Activated CD4-positive, alpha-beta memory T cell treated with anti-CD3 and anti-CD28 coated beads for 36 hours (primary cell): ENCODE measurements around the gene RNF130. TPM values are rescaled to one million over a fixed set of nuclear protein-coding genes. Genes with fewer than 3 reads are reported as not detected.

Source experiments
- CTCF ChIA-PET: fragments of 350-600 bp; sonication (Branson Sonifier 250); formaldehyde crosslinking; loops from one replicate; lab custom pipeline; 2021; ENCODE audit warnings: antibody characterized with exemption, inconsistent platforms; lab: Charles Lee
- POLR2A ChIA-PET: fragments of 350-600 bp; sonication (Branson Sonifier 250); formaldehyde crosslinking; loops from one replicate; lab custom pipeline; 2021; ENCODE audit warnings: antibody characterized with exemption; lab: Charles Lee
- DNase-seq: peaks from one replicate; pipeline ENCODE4 v3.0.0-alpha.2; 2020
- H3K27ac Mint-ChIP-seq: one replicate; pipeline ENCODE4 v1.8.0; 2021; ENCODE audit warnings: mixed read lengths
- H3K27me3 Mint-ChIP-seq: one replicate; pipeline ENCODE4 v1.8.0; 2021; ENCODE audit warnings: mixed read lengths
- H3K36me3 Mint-ChIP-seq: one replicate; pipeline ENCODE4 v1.8.0; 2021; ENCODE audit warnings: mixed read lengths
- H3K4me1 Mint-ChIP-seq: one replicate; pipeline ENCODE4 v1.8.0; 2021; ENCODE audit warnings: low read depth, mixed read lengths
- H3K4me3 Mint-ChIP-seq: one replicate; pipeline ENCODE4 v1.8.0; 2021; ENCODE audit warnings: mild to moderate bottlenecking, mixed read lengths
- H3K9me3 Mint-ChIP-seq: one replicate; pipeline ENCODE4 v1.8.0; 2021; ENCODE audit warnings: mixed read lengths
- intact Hi-C: fragments of 100-400 bp; cut with micrococcal nuclease; formaldehyde crosslinking; loops from one replicate; pipeline ENCODE4 v1.15.1; 2023
- total RNA-seq, 2 experiments: library from RNA; stranded (reverse); gene quantifications; one replicate each; pipeline ENCODE4 v1.2.3, GENCODE V29; 2021

The RNF130 gene
- total RNA-seq, 2 experiments from 2014 or later = 9.9 to 10.1 TPM

- DNase-seq = no peak
- CTCF ChIA-PET = no interaction called here
- H3K27ac Mint-ChIP-seq = no peak overlapping the region
- H3K36me3 Mint-ChIP-seq = no peaks in the 10 kb centered on the region
- H3K27me3 Mint-ChIP-seq = peaks cover 5% of the 10 kb centered on the region
- no peaks in the 10 kb centered on the region for H3K9me3 Mint-ChIP-seq
- H3K4me3 Mint-ChIP-seq = no peak overlapping the region
- intact Hi-C loops = no loop called here
- no peaks in the 10 kb centered on the region for H3K4me1 Mint-ChIP-seq
- POLR2A ChIA-PET = no interaction called here
These were observed 42.2 kb upstream of the RNF130 start for GRCh38 chr5:180113660-180114303.

DNA sequence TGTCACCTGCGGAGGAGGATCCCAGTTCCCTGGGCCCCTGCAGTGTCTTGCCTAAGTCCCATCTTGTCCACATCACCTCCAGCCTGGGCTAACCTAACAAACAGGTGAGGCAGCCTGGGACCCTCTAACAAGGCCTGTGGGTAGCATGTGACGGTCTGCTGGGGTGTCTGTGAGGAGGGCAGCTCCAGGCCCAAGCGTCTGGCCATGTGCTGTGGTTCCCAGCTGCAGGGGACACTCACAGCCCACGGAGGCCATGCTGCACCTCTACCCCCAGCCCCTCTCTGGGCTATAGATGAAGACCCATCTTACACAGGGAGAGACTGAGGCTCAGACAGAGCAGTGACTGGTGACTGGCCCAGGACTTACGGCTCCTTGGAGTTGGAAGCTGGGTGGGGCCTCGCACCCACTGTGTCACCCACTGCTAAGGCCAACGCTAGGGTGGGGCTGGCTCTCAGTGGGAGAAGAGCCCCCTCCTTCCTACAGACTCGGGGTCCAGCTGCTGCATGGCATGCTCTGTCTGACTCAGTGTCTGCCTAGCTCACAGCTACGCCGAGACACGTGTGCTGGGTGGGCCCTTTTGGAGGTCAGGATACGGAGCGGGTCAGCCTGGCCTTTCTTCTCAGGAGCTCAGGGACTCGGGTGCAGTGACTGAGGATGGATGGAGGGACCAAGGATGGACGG, 40.8 kb upstream of the RNF130 start:
- no peak overlapping the region for H3K27ac Mint-ChIP-seq
- no peak for DNase-seq
- no peak overlapping the region for H3K4me3 Mint-ChIP-seq
- no peaks in the 10 kb centered on the region for H3K4me1 Mint-ChIP-seq
- H3K36me3 Mint-ChIP-seq = peaks cover 3% of the 10 kb centered on the region
- ChIA-PET POLR2A (no interaction called here), CTCF (no interaction called here)
- peaks cover 5% of the 10 kb centered on the region for H3K27me3 Mint-ChIP-seq
- intact Hi-C loops = no loop called here
- peaks cover 6% of the 10 kb centered on the region for H3K9me3 Mint-ChIP-seq

DNA sequence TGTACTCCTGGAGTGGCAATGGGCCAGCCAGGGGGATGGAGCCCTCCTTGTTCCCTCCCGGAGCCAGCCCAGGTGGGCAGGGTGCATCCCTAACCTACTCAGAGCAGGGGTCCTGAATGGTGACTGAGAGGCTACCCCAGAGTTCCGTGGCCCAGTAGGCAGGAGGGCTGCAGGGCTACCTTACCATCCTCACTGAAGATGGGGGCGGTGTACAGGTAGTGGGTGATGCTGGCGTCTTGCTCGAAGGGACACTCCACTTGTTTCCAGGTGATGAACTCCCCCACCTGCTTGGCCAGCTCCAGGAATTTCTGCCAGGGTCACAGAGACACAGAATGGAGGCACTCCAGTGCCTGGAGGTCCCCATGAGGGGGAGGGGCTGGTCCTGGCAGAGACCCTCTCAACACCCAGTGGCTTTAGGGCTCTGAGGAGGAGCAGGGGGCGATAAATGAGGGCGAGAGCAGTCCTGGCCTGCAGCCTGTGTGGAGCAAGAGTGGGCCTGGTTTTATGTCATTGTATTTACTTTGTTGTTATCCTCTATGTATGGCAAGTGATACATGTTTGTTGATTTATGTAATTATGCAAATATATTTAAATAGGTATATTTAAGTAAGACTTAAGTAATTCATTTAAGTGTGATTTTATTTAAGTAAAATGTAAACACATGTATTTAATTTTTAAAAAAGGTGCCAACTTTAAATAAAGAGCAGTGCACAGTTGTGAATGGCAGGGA, 39.9 kb upstream of the RNF130 start:
- Mint-ChIP-seq H3K9me3 (peaks cover 15% of the 10 kb centered on the region), H3K27me3 (peaks cover 5% of the 10 kb centered on the region), H3K4me1 (no peaks in the 10 kb centered on the region), H3K36me3 (peaks cover 3% of the 10 kb centered on the region), H3K27ac (no peak overlapping the region), H3K4me3 (no peak overlapping the region)
- intact Hi-C loops = no loop called here
- ChIA-PET CTCF (no interaction called here), POLR2A (no interaction called here)
- no peak for DNase-seq

DNA sequence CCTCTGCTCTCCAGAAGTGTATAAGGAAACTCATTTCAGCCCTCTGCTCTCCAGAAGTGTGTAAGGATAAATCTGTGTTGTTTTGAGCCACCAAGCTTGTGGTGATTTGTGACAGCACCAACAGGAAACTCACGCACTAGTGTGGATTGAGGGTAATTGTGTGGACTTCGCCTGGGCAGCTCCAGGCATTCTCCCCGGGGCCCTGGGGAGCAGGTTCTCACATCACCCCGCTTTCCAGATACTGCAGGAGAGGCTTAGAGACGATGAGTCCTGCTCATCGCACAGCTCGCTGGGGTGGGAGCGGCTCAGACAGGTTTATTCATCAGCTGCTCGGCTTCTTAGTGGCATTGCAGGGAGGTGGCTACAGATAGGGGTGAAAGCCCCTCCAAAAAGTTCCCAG, 38.4 kb upstream of the RNF130 start:
- no peaks in the 10 kb centered on the region for H3K4me1 Mint-ChIP-seq
- peaks cover 18% of the 10 kb centered on the region for H3K9me3 Mint-ChIP-seq
- no peak overlapping the region for H3K4me3 Mint-ChIP-seq
- POLR2A ChIA-PET = no interaction called here
- DNase-seq = no peak
- peaks cover 7% of the 10 kb centered on the region for H3K27me3 Mint-ChIP-seq
- CTCF ChIA-PET = no interaction called here
- H3K36me3 Mint-ChIP-seq = peaks cover 3% of the 10 kb centered on the region
- H3K27ac Mint-ChIP-seq = no peak overlapping the region
- intact Hi-C loops = no loop called here

DNA sequence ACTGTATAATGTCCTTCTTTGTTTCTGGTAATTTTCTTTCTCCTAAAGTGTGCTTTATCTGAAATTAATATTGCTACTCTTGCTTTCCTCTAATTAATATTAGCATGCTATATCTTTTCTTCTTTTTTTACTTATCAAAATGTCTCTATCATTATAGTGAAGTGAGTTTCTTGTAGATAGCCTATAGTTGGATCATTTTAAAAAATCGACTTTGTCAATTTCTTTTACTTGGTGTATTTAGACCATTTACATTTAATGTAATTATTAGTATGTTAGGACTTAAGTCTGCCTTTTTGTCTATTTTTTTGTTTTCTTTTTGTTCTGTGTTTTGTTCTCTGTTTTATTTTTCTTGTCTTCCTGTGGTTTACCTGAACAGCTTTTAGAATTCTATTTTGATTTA, 35.4 kb upstream of the RNF130 start:
- H3K27ac Mint-ChIP-seq = no peak overlapping the region
- H3K27me3 Mint-ChIP-seq = peaks cover 3% of the 10 kb centered on the region
- intact Hi-C loops = no loop called here
- H3K36me3 Mint-ChIP-seq = peaks cover 3% of the 10 kb centered on the region
- no peak overlapping the region for H3K4me3 Mint-ChIP-seq
- peaks cover 18% of the 10 kb centered on the region for H3K9me3 Mint-ChIP-seq
- POLR2A ChIA-PET = no interaction called here
- H3K4me1 Mint-ChIP-seq = no peaks in the 10 kb centered on the region
- CTCF ChIA-PET = interaction anchor here (0.6 kb wide), 1 partner anchor 1180 kb away, joined by 3 read pairs; no protein-coding TSS in a partner anchor
- DNase-seq = no peak

GRCh38 chr5:180105827-180106312, 34.3 kb upstream of the RNF130 start:
- H3K4me3 Mint-ChIP-seq = no peak overlapping the region
- no peak for DNase-seq
- peaks cover 3% of the 10 kb centered on the region for H3K36me3 Mint-ChIP-seq
- H3K27ac Mint-ChIP-seq = no peak overlapping the region
- POLR2A ChIA-PET = no interaction called here
- H3K9me3 Mint-ChIP-seq = peaks cover 18% of the 10 kb centered on the region
- CTCF ChIA-PET = no interaction called here
- intact Hi-C loops = no loop called here
- peaks cover 3% of the 10 kb centered on the region for H3K27me3 Mint-ChIP-seq
- no peaks in the 10 kb centered on the region for H3K4me1 Mint-ChIP-seq

DNA sequence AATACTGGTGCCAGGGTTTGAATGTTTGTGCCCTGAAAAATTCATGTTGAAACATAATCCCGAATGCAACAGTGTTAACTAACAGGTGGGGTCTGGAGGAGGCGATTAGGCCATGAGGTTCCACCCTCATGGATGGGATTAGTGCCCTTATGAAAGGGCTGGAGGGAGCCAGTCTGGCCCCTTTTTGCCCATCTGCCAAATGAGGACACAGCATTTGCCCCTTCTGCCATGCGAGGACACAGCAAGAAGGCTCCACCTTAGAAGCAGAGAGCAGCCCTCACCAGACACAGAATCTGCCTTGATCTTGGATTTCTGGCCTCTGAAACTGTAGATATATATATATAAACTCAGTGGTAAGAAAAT, 32.6 kb upstream of the RNF130 start:
- Mint-ChIP-seq H3K9me3 (peaks cover 18% of the 10 kb centered on the region), H3K27me3 (peaks cover 2% of the 10 kb centered on the region), H3K36me3 (peaks cover 3% of the 10 kb centered on the region), H3K4me1 (no peaks in the 10 kb centered on the region), H3K4me3 (no peak overlapping the region), H3K27ac (no peak overlapping the region)
- CTCF ChIA-PET = no interaction called here
- intact Hi-C loops = no loop called here
- POLR2A ChIA-PET = no interaction called here
- no peak for DNase-seq

- CTCF ChIA-PET = no interaction called here
These were observed 32.1 kb upstream of the RNF130 start for GRCh38 chr5:180103487-180104167.

GRCh38 chr5:180102636-180103035, 31.1 kb upstream of the RNF130 start:
- no peaks in the 10 kb centered on the region for H3K36me3 Mint-ChIP-seq
- intact Hi-C loops = no loop called here
- H3K4me3 Mint-ChIP-seq = no peak overlapping the region
- POLR2A ChIA-PET = no interaction called here
- peaks cover 12% of the 10 kb centered on the region for H3K9me3 Mint-ChIP-seq
- no peaks in the 10 kb centered on the region for H3K4me1 Mint-ChIP-seq
- CTCF ChIA-PET = no interaction called here
- DNase-seq = no peak
- H3K27ac Mint-ChIP-seq = no peak overlapping the region
- peaks cover 2% of the 10 kb centered on the region for H3K27me3 Mint-ChIP-seq

More at GRCh38 chr5:180103487-180104167, 32.1 kb upstream of the RNF130 start:
- intact Hi-C loops = no loop called here
- Mint-ChIP-seq H3K4me3 (no peak overlapping the region), H3K36me3 (peaks cover 3% of the 10 kb centered on the region), H3K27me3 (peaks cover 2% of the 10 kb centered on the region), H3K4me1 (no peaks in the 10 kb centered on the region), H3K27ac (no peak overlapping the region), H3K9me3 (peaks cover 18% of the 10 kb centered on the region)
- POLR2A ChIA-PET = no interaction called here
- DNase-seq = no peak

DNA sequence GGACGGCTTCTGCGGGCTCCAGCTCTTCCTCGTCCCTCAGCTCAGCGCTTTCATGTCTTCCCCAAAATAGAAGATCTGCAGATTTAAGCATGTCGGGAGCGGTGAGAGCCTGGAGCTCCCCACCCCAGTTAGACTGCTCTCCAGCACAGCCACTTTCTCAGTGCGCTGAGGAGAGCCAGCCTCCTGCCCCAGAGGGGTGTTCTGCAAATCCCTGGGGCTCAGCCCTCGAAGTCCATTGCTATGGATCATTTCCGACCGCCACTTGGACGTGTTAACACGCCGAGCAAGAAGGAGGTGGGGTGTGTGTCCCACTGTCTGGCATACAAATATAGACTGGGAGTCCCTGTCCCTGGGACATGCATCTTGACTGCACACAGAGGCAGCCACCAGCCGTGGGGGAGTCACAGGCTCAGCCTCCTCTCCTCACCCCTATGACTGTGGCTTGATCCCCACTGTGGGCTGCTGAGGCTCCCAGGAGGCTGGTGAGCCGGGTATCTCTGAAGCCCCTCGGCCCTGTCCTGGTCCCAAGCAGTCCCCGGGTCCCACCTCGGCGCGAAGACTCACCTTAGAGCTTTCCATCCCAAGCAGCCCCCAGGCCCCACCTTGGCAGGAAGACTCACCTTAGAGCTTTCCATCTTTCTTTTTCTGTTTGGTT, 30.0 kb upstream of the RNF130 start:
- peaks cover 2% of the 10 kb centered on the region for H3K27me3 Mint-ChIP-seq
- POLR2A ChIA-PET = interaction anchor here (0.8 kb wide), 1 partner anchor 10 kb away, joined by 3 read pairs; no protein-coding TSS in a partner anchor

GRCh38 chr5:180100621-180101450, 29.3 kb upstream of the RNF130 start:
- H3K9me3 Mint-ChIP-seq = no peaks in the 10 kb centered on the region
- intact Hi-C loops = no loop called here
- ChIA-PET CTCF (no interaction called here), POLR2A (interaction anchor here (0.8 kb wide), 1 partner anchor 9 kb away, joined by 3 read pairs; no protein-coding TSS in a partner anchor)
- DNase-seq = no peak
- no peaks in the 10 kb centered on the region for H3K27me3 Mint-ChIP-seq
- no peak overlapping the region for H3K27ac Mint-ChIP-seq
- no peaks in the 10 kb centered on the region for H3K4me1 Mint-ChIP-seq
- H3K4me3 Mint-ChIP-seq = no peak overlapping the region
- H3K36me3 Mint-ChIP-seq = no peaks in the 10 kb centered on the region

More for the DNA sequence above, 30.0 kb upstream of the RNF130 start:
- H3K36me3 Mint-ChIP-seq = no peaks in the 10 kb centered on the region
- no peak overlapping the region for H3K4me3 Mint-ChIP-seq
- no peaks in the 10 kb centered on the region for H3K4me1 Mint-ChIP-seq
- H3K27ac Mint-ChIP-seq = no peak overlapping the region
- no peak for DNase-seq
- H3K9me3 Mint-ChIP-seq = peaks cover 5% of the 10 kb centered on the region
- CTCF ChIA-PET = no interaction called here
- intact Hi-C loops = no loop called here
